Measurements from ENCODE around the gene ALOXE3. TPM values are rescaled to one million over a fixed set of nuclear protein-coding genes. Genes with fewer than 3 reads are reported as not detected.

Gene ALOXE3
- total RNA-seq, 1 experiment from 2014 or later: 0.13 TPM

DNA sequence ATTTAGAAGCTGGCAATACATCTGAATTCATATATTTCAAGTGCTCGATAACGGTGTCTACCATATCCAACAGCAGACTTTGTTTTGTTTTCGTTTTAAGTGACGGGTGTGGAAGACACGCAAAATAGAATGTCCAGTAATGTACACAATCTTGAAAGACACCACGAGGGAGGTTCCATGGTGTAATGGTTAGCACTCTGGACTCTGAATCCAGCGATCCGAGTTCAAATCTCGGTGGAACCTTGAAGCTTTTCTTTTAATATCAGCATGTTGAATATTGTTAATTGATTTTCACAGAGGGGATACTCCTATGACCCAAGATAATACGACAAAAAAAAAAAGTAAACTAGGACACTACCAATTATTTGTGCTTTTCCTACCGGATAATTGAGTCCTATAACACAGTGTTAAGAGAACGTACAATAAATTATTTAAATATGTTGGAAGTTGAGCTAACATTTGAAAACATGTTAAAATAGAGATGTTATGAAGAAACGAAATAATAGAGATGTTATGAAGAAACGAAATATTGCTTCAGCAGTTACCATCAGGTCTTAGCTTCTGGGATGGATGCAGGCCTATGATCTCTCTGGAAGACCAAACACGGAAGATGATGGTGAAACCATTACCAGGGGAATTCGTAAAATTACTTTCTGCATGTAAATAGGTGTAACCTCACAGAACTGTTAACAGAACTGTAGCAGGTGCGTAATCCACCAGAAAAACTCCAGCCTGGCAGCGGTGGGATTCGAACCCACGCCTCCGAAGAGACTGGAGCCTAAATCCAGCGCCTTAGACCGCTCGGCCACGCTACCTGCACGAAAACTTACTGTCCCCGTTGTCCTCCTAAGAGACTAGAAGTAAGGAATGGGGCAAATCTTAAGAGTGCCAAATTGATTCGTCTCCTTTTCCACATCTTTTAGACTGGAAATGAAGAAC, 1.5 kb upstream of the ALOXE3 start:
- no peaks in the 10 kb centered on the region; a peak in 2 of 7 replicates for H3K36me3 Mint-ChIP-seq (ENCODE audit: insufficient read depth in 1 of 3, low read depth in 3 of 3)
- no peak overlapping the region for H2BK12ac ChIP-seq (ENCODE audit: insufficient read length, low read depth, low read length)
- H3K27me3 ChIP-seq (ENCODE audit: insufficient read depth, low read length): peaks cover 40% of the 10 kb centered on the region
- peak overlapping the region; percentile 99 for H3K4me2 ChIP-seq (ENCODE audit: insufficient read depth, insufficient read length, low read length)
- peak overlapping the region; percentile 13 to 96 (median 82); a peak in 5 of 7 replicates for H3K27ac Mint-ChIP-seq
- DNase-seq: peak; percentile 95
- H2BK20ac ChIP-seq (ENCODE audit: low read depth, low read length, poor library complexity, severe bottlenecking): no peak overlapping the region
- no peak overlapping the region for H3T11ph ChIP-seq (ENCODE audit: low read length)
- no peak overlapping the region for H4K91ac ChIP-seq (ENCODE audit: insufficient read length, low read depth, low read length)
- H4K8ac ChIP-seq (replicated peaks; ENCODE audit: insufficient read length, low read depth, low read length): no peak overlapping the region
- H2BK120ac ChIP-seq (ENCODE audit: low read depth, low read length, poor library complexity, severe bottlenecking): no peak overlapping the region
- H3K79me2 ChIP-seq (ENCODE audit: insufficient read depth, low read length): no peaks in the 10 kb centered on the region
- H3K4ac ChIP-seq (ENCODE audit: low read depth, low read length): no peak overlapping the region
- H3K79me1 ChIP-seq (ENCODE audit: insufficient read depth, low read depth, low read length, poor library complexity, severe bottlenecking): no peaks in the 10 kb centered on the region
- peak overlapping the region; percentile 91 to 93 for H3K4me3 Mint-ChIP-seq
- H3K23me2 ChIP-seq (ENCODE audit: insufficient read length, low read depth, low read length, poor library complexity, severe bottlenecking): peaks cover 48% of the 10 kb centered on the region
- no peaks in the 10 kb centered on the region for H3K9me3 ChIP-seq (ENCODE audit: control insufficient read depth, low read depth, low read length)
- TF ChIP-seq, protein P1, sequence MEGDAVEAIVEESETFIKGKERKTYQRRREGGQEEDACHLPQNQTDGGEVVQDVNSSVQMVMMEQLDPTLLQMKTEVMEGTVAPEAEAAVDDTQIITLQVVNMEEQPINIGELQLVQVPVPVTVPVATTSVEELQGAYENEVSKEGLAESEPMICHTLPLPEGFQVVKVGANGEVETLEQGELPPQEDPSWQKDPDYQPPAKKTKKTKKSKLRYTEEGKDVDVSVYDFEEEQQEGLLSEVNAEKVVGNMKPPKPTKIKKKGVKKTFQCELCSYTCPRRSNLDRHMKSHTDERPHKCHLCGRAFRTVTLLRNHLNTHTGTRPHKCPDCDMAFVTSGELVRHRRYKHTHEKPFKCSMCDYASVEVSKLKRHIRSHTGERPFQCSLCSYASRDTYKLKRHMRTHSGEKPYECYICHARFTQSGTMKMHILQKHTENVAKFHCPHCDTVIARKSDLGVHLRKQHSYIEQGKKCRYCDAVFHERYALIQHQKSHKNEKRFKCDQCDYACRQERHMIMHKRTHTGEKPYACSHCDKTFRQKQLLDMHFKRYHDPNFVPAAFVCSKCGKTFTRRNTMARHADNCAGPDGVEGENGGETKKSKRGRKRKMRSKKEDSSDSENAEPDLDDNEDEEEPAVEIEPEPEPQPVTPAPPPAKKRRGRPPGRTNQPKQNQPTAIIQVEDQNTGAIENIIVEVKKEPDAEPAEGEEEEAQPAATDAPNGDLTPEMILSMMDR (conservative IDR thresholded peaks at IDR 0.05): no peak
- no peak overlapping the region for H2AFZ ChIP-seq (ENCODE audit: low read length)
- H4K20me1 ChIP-seq (ENCODE audit: control insufficient read depth, insufficient read depth, insufficient read length): no peaks in the 10 kb centered on the region
- H3K4me1 Mint-ChIP-seq: peaks cover 31 to 38% of the 10 kb centered on the region in 2 experiments
- H4K5ac ChIP-seq (ENCODE audit: insufficient read length, low read depth, low read length): no peak overlapping the region
- no peak overlapping the region for H3K27ac ChIP-seq (ENCODE audit: insufficient read length, low read depth, low read length)
- no peaks in the 10 kb centered on the region; the same call in 1 of the 2 replicates for H3K4me1 ChIP-seq (ENCODE audit: insufficient read depth, low read length)
- H2BK5ac ChIP-seq (ENCODE audit: insufficient read length, low read length): no peak overlapping the region
- no peak overlapping the region for H3K14ac ChIP-seq (ENCODE audit: insufficient read depth, low read length)
- no peak overlapping the region for H3K56ac ChIP-seq (ENCODE audit: insufficient read length, low read depth, low read length)
- H3K23ac ChIP-seq (ENCODE audit: insufficient read length, low read depth, low read length): no peak overlapping the region
- WGBS (ENCODE audit: extremely low coverage, insufficient read length, low lambda C conversion rate): no CpG with 5 or more reads among the region's 28 CpGs
- peak overlapping the region; percentile 39 for H3K9ac ChIP-seq (ENCODE audit: extremely low read depth, insufficient read length, low read length)
- peaks cover 85% of the 10 kb centered on the region for H3K27me3 Mint-ChIP-seq (ENCODE audit: low read depth)
- no peak overlapping the region for H3K18ac ChIP-seq (ENCODE audit: insufficient read length, low read depth, low read length)
- H2AK5ac ChIP-seq (ENCODE audit: insufficient read length, low read length): no peak overlapping the region
- no peak overlapping the region for H2BK15ac ChIP-seq (ENCODE audit: low read depth, low read length)
- peaks cover 4 to 7% of the 10 kb centered on the region in 2 experiments; a peak in 3 of 5 replicates for H3K9me3 Mint-ChIP-seq

All from H9 (cell line).